Measurements from ENCODE around the gene PTPRC. TPM values are rescaled to one million over a fixed set of nuclear protein-coding genes. Genes with fewer than 3 reads are reported as not detected.

The PTPRC gene
- total RNA-seq, 1 experiment from 2014 or later, result 1.4 TPM

DNA sequence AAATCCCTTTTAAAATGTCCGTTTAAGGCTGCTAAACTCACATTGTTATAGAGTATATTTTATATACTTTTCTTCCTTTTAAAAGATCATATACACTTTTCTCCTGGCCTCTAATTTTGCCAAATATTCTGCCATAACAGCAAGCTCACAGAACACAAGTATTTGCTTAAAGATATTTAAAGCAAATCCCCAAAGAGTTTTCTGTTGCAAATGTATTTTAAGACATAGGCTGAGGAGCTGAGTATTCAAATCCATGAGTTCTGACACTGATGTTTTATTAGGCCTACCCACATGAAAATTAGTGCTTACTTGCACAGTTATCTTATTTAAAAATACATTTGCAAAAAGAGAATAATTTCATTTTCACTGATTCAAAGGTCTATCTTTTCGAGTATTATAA is 1.7 kb upstream of the PTPRC start:
- no peaks in the 10 kb centered on the region for H3K9me3 ChIP-seq (ENCODE audit: control insufficient read depth, insufficient read depth, low read depth, low read length)
- TF ChIP-seq POLR2AphosphoS5 (IDR thresholded peaks at IDR 0.05; ENCODE audit: low read depth, low read length) (no peak), SIN3A (IDR thresholded peaks at IDR 0.05; ENCODE audit: borderline replicate concordance, insufficient read depth, low read depth, low read length) (no peak), TCF7L2 (IDR thresholded peaks at IDR 0.05; ENCODE audit: low read depth, low read length) (no peak), CTCF (IDR thresholded peaks at IDR 0.05) (no peak), REST (IDR thresholded peaks at IDR 0.05; ENCODE audit: insufficient read depth in 1 of 2, low read depth in 2 of 2, low read length in 1 of 2) (no peak)
- no peak overlapping the region for H3K27ac ChIP-seq (ENCODE audit: low read length)
- no TSS peak for BruUV-seq (replicated peaks)
- no peaks in the 10 kb centered on the region for H3K27me3 ChIP-seq (ENCODE audit: control insufficient read depth, insufficient read depth, low read length)
- in situ Hi-C loops (cut with HindIII; ENCODE audit: low pct_unique_long_range_greater_than_20kb, low sequenced_read_pairs) (no loop called here), intact Hi-C loops (cut with micrococcal nuclease; ENCODE audit: unreplicated experiment) (no loop called here)
- ChIA-PET CTCF (no interaction called here), POLR2A (no interaction called here)
- no peaks in the 10 kb centered on the region for H3K36me3 ChIP-seq (ENCODE audit: control insufficient read depth, insufficient read depth, low read length)
- H3K4me3 ChIP-seq (ENCODE audit: low read depth in 2 of 2, low read length in 2 of 2), result no peak overlapping the region
- ATAC-seq, result no peak
- no peaks in the 10 kb centered on the region for H3K4me1 ChIP-seq (ENCODE audit: control insufficient read depth, insufficient read depth, low read length)
- DNase-seq (ENCODE audit: low read depth, low spot score), result no peak

DNA sequence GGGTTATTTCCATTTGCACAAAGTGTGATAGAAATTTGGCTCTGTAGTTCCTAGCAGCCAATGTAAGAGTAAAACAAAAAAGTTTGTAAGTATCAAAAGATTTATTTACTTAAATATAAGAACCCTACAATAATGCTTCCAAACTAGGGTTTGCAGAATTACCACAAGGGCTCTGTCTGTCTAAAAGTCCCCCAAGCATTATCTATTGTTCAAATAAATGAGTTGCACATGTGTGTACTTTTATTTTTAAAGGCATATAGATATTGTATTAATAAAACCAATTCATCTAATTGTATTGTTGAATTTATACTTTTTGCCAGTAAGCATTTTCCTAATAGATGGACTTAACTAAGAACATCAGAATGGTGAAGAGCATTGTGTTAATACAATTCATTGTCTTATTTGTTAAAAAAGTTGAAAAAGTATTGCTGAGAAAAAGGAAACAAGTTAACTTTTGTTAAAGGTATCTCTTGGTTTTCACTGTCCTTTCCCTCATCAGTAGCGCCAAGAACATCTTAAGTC is 863 bp upstream of the PTPRC start:
- POLR2A ChIA-PET, result no interaction called here
- in situ Hi-C loops (cut with HindIII; ENCODE audit: low pct_unique_long_range_greater_than_20kb, low sequenced_read_pairs), result no loop called here

More for the DNA sequence above, 863 bp upstream of the PTPRC start:
- no peak overlapping the region for H3K4me3 ChIP-seq (ENCODE audit: low read depth in 2 of 2, low read length in 2 of 2)
- TF ChIP-seq TCF7L2 (IDR thresholded peaks at IDR 0.05; ENCODE audit: low read depth, low read length), result no peak
- TF ChIP-seq POLR2AphosphoS5 (IDR thresholded peaks at IDR 0.05; ENCODE audit: low read depth, low read length), result no peak
- TF ChIP-seq CTCF (IDR thresholded peaks at IDR 0.05), result no peak
- TF ChIP-seq SIN3A (IDR thresholded peaks at IDR 0.05; ENCODE audit: borderline replicate concordance, insufficient read depth, low read depth, low read length), result no peak
- no peak for TF ChIP-seq REST (IDR thresholded peaks at IDR 0.05; ENCODE audit: insufficient read depth in 1 of 2, low read depth in 2 of 2, low read length in 1 of 2)
- no peaks in the 10 kb centered on the region for H3K9me3 ChIP-seq (ENCODE audit: control insufficient read depth, insufficient read depth, low read depth, low read length)
- no peak overlapping the region for H3K27ac ChIP-seq (ENCODE audit: low read length)
- H3K4me1 ChIP-seq (ENCODE audit: control insufficient read depth, insufficient read depth, low read length), result no peaks in the 10 kb centered on the region
- no peaks in the 10 kb centered on the region for H3K27me3 ChIP-seq (ENCODE audit: control insufficient read depth, insufficient read depth, low read length)
- ATAC-seq, result no peak
- CTCF ChIA-PET, result no interaction called here
- no TSS peak for BruUV-seq (replicated peaks)
- DNase-seq (ENCODE audit: low read depth, low spot score), result no peak
- intact Hi-C loops (cut with micrococcal nuclease; ENCODE audit: unreplicated experiment), result no loop called here
- H3K36me3 ChIP-seq (ENCODE audit: control insufficient read depth, insufficient read depth, low read length), result no peaks in the 10 kb centered on the region
